GM18858 (cell line): ENCODE measurements around the gene DDR2.
A peak's percentile ranks its signal among the peaks of the same experiment; 100 is the strongest.
"Not testable (repeated sequence)": the region's sequence is repeated elsewhere in the genome, so short reads cannot be mapped to it uniquely, and the experiment has no call there.

Experiments
- ATAC-seq: cut with Tn5 transposase; IDR thresholded peaks from one replicate; pipeline ENCODE4 v1.9.1; 2021; ENCODE audit not compliant: unreplicated experiment

The DDR2 gene

GRCh38 chr1:162719678-162720077 is 87.4 kb downstream of the DDR2 start:
- ATAC-seq, result no peak

GRCh38 chr1:162720996-162721395 is 88.7 kb downstream of the DDR2 start:
- no peak for ATAC-seq

GRCh38 chr1:162721471-162721870 is 89.2 kb downstream of the DDR2 start:
- no peak for ATAC-seq

- no peak for ATAC-seq
These were observed 89.8 kb downstream of the DDR2 start for GRCh38 chr1:162722036-162722435.

GRCh38 chr1:162724583-162725120 is 92.4 kb downstream of the DDR2 start:
- ATAC-seq, result no peak

- no peak for ATAC-seq
These were observed 93.1 kb downstream of the DDR2 start for GRCh38 chr1:162725301-162725837.

- ATAC-seq, result no peak
These were observed 94.3 kb downstream of the DDR2 start for GRCh38 chr1:162726555-162726954.

- ATAC-seq, result not testable (repeated sequence)
These were observed 95.2 kb downstream of the DDR2 start for GRCh38 chr1:162727493-162727892.

- no peak for ATAC-seq
These were observed 96.3 kb downstream of the DDR2 start for GRCh38 chr1:162728573-162728972.

- not testable (repeated sequence) for ATAC-seq
These were observed 97.0 kb downstream of the DDR2 start for GRCh38 chr1:162729195-162729774.

GRCh38 chr1:162732094-162732493 is 99.8 kb downstream of the DDR2 start:
- ATAC-seq, result no peak

GRCh38 chr1:162732566-162733335 is 100.5 kb downstream of the DDR2 start:
- ATAC-seq, result no peak

GRCh38 chr1:162733336-162733590 is 101.0 kb downstream of the DDR2 start:
- ATAC-seq, result no peak

GRCh38 chr1:162734047-162734446 is 101.8 kb downstream of the DDR2 start:
- ATAC-seq, result no peak

GRCh38 chr1:162736184-162736583 is 103.9 kb downstream of the DDR2 start:
- ATAC-seq, result no peak

GRCh38 chr1:162736633-162737067 is 104.4 kb downstream of the DDR2 start:
- ATAC-seq, result peak; percentile 85

- no peak for ATAC-seq
These were observed 108.5 kb downstream of the DDR2 start for GRCh38 chr1:162740755-162741154.

- ATAC-seq, result no peak
These were observed 109.3 kb downstream of the DDR2 start for GRCh38 chr1:162741574-162741973.

GRCh38 chr1:162746264-162746942 is 114.1 kb downstream of the DDR2 start:
- not testable (repeated sequence) for ATAC-seq

GRCh38 chr1:162753001-162753658 is 120.9 kb downstream of the DDR2 start:
- no peak for ATAC-seq

GRCh38 chr1:162753998-162754585 is 121.8 kb downstream of the DDR2 start:
- no peak for ATAC-seq
